Effector memory CD4-positive, alpha-beta T cell (primary cell): ENCODE data around the gene PLCH1.

Experiments
- DNase-seq, 3 donors: peaks; one replicate each; pipeline ENCODE4 v3.0.0-alpha.2; 2020
- H3K27ac ChIP-seq: 2 replicates; pipeline ENCODE4 v1.7.0; 2013; ENCODE audit warnings: mild to moderate bottlenecking, low read length, moderate library complexity; ENCODE audit not compliant: insufficient read depth, poor library complexity, severe bottlenecking
- H3K27me3 ChIP-seq: replicated peaks from 2 replicates; pipeline ENCODE4 v1.7.0; 2013; ENCODE audit warnings: mild to moderate bottlenecking, low read length; ENCODE audit not compliant: insufficient read depth, control insufficient read depth, poor library complexity, severe bottlenecking
- H3K36me3 ChIP-seq: 2 replicates; pipeline ENCODE4 v1.7.0; 2013; ENCODE audit warnings: mild to moderate bottlenecking, low read length, moderate library complexity; ENCODE audit not compliant: control insufficient read depth, insufficient read depth
- H3K4me1 ChIP-seq: 2 replicates; pipeline ENCODE4 v1.7.0; 2013; ENCODE audit warnings: low read length, mild to moderate bottlenecking; ENCODE audit not compliant: control insufficient read depth, insufficient read depth, poor library complexity, severe bottlenecking
- H3K4me3 ChIP-seq: 2 replicates; pipeline ENCODE4 v1.7.0; 2013; ENCODE audit warnings: low read length, low read depth, mild to moderate bottlenecking; ENCODE audit not compliant: insufficient read depth, poor library complexity, severe bottlenecking
- H3K9me3 ChIP-seq: 2 replicates; pipeline ENCODE4 v1.7.0; 2013; ENCODE audit warnings: mild to moderate bottlenecking, low read length, moderate library complexity; ENCODE audit not compliant: control insufficient read depth

PLCH1 gene

GRCh38 chr3:155602307-155602706 lies 142.6 kb downstream of the PLCH1 start:
- Histone ChIP-seq H3K9me3 (no peaks in the 10 kb centered on the region), H3K4me1 (no peaks in the 10 kb centered on the region), H3K27ac (no peak overlapping the region), H3K36me3 (no peaks in the 10 kb centered on the region), H3K27me3 (no peaks in the 10 kb centered on the region), H3K4me3 (no peak overlapping the region)
- no peak for DNase-seq

- H3K9me3 ChIP-seq = no peaks in the 10 kb centered on the region
- H3K36me3 ChIP-seq = no peaks in the 10 kb centered on the region
- no peak overlapping the region for H3K4me3 ChIP-seq
- H3K27me3 ChIP-seq = no peaks in the 10 kb centered on the region
- H3K4me1 ChIP-seq = no peaks in the 10 kb centered on the region
- H3K27ac ChIP-seq = no peak overlapping the region
- DNase-seq = no peak
Observed at GRCh38 chr3:155598671-155599070, 146.2 kb downstream of the PLCH1 start.

GRCh38 chr3:155596615-155597014 lies 148.3 kb downstream of the PLCH1 start:
- no peak for DNase-seq
- no peaks in the 10 kb centered on the region for H3K36me3 ChIP-seq
- H3K4me1 ChIP-seq = no peaks in the 10 kb centered on the region
- H3K27me3 ChIP-seq = no peaks in the 10 kb centered on the region
- H3K27ac ChIP-seq = no peak overlapping the region
- H3K9me3 ChIP-seq = no peaks in the 10 kb centered on the region
- H3K4me3 ChIP-seq = no peak overlapping the region

- H3K27ac ChIP-seq = no peak overlapping the region
- no peaks in the 10 kb centered on the region for H3K9me3 ChIP-seq
- no peaks in the 10 kb centered on the region for H3K27me3 ChIP-seq
- H3K36me3 ChIP-seq = no peaks in the 10 kb centered on the region
- no peaks in the 10 kb centered on the region for H3K4me1 ChIP-seq
- no peak overlapping the region for H3K4me3 ChIP-seq
- no peak for DNase-seq
Observed at GRCh38 chr3:155595371-155595770, 149.5 kb downstream of the PLCH1 start.

GRCh38 chr3:155594526-155595187 lies 150.2 kb downstream of the PLCH1 start:
- DNase-seq = no peak
- Histone ChIP-seq H3K27me3 (no peaks in the 10 kb centered on the region), H3K9me3 (no peaks in the 10 kb centered on the region), H3K4me1 (no peaks in the 10 kb centered on the region), H3K4me3 (no peak overlapping the region), H3K36me3 (no peaks in the 10 kb centered on the region), H3K27ac (no peak overlapping the region)

- Histone ChIP-seq H3K4me1 (no peaks in the 10 kb centered on the region), H3K27ac (no peak overlapping the region), H3K4me3 (no peak overlapping the region), H3K36me3 (no peaks in the 10 kb centered on the region), H3K9me3 (no peaks in the 10 kb centered on the region), H3K27me3 (no peaks in the 10 kb centered on the region)
- no peak for DNase-seq
Observed at GRCh38 chr3:155587581-155587980, 157.3 kb downstream of the PLCH1 start.

DNA sequence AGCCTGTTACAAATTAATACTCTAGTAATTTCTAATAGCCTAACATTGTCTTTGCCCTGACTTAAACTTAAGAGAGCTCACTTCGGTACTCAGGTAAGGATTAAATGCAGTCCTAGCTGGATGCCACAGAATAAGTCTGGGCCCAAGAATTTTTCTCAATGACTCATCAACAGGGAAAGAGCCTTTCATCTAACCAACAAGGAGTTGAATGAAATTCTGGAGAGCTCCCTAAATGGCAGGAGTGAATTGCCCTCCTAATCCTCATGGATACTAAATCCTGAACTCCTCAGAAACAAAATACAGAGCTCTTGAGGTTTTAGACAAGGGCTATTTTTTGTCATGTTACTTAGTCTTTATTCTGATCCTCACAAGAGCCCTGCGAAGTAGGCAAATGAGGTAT lies 159.5 kb downstream of the PLCH1 start:
- Histone ChIP-seq H3K27me3 (no peaks in the 10 kb centered on the region), H3K27ac (no peak overlapping the region), H3K4me1 (no peaks in the 10 kb centered on the region), H3K9me3 (no peaks in the 10 kb centered on the region), H3K36me3 (no peaks in the 10 kb centered on the region), H3K4me3 (no peak overlapping the region)
- no peak for DNase-seq

DNA sequence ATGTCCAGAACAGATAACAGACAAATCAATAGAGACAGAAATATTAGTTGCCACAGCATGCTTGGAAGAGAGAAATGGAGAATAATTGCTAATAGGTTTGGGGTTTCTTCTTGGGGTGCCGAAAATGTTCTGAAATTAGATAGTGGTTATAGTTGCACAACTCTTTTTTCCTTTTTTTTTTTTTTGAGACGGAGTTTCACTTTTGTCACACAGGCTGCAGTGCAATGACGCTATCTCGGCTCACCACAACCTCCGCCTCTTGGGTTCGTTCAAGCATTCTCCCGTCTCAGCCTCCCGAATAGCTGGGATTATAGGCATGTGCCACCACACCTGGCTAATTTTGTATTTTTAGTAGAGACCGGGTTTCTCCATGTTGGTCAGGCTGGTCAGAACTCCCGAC lies 163.3 kb downstream of the PLCH1 start:
- no peak overlapping the region for H3K4me3 ChIP-seq
- no peaks in the 10 kb centered on the region for H3K4me1 ChIP-seq
- DNase-seq = no peak
- no peak overlapping the region for H3K27ac ChIP-seq
- H3K27me3 ChIP-seq = no peaks in the 10 kb centered on the region
- H3K9me3 ChIP-seq = no peaks in the 10 kb centered on the region
- no peaks in the 10 kb centered on the region for H3K36me3 ChIP-seq

GRCh38 chr3:155572085-155572484 lies 172.8 kb downstream of the PLCH1 start:
- no peak overlapping the region for H3K27ac ChIP-seq
- no peaks in the 10 kb centered on the region for H3K4me1 ChIP-seq
- no peaks in the 10 kb centered on the region for H3K27me3 ChIP-seq
- H3K36me3 ChIP-seq = no peaks in the 10 kb centered on the region
- H3K9me3 ChIP-seq = peaks cover 4% of the 10 kb centered on the region
- H3K4me3 ChIP-seq = no peak overlapping the region
- DNase-seq = no peak

GRCh38 chr3:155568295-155568694 lies 176.6 kb downstream of the PLCH1 start:
- no peak for DNase-seq
- H3K4me1 ChIP-seq = no peaks in the 10 kb centered on the region
- H3K4me3 ChIP-seq = no peak overlapping the region
- H3K27me3 ChIP-seq = no peaks in the 10 kb centered on the region
- no peaks in the 10 kb centered on the region for H3K36me3 ChIP-seq
- H3K9me3 ChIP-seq = no peaks in the 10 kb centered on the region
- no peak overlapping the region for H3K27ac ChIP-seq
